ENCODE results near the gene ANKFY1.

The ANKFY1 gene

GRCh38 chr17:4247361-4247970 lies 16.3 kb downstream of the ANKFY1 start:
- no peak for TF ChIP-seq CTCF (IDR thresholded peaks at IDR 0.05; ENCODE audit: low read depth, low read length)
- no peak for DNase-seq (ENCODE audit: extremely low read depth, low read depth)

- no peak for DNase-seq (ENCODE audit: extremely low read depth, low read depth)
Observed at GRCh38 chr17:4246674-4247073, 17.1 kb downstream of the ANKFY1 start.

GRCh38 chr17:4241535-4241934 lies 22.2 kb downstream of the ANKFY1 start:
- no peak for TF ChIP-seq CTCF (IDR thresholded peaks at IDR 0.05; ENCODE audit: low read depth, low read length)
- no peak for DNase-seq (ENCODE audit: extremely low read depth, low read depth)

More at GRCh38 chr17:4246674-4247073, 17.1 kb downstream of the ANKFY1 start:
- no peak for TF ChIP-seq CTCF (IDR thresholded peaks at IDR 0.05; ENCODE audit: low read depth, low read length)

- no peak for DNase-seq (ENCODE audit: extremely low read depth, low read depth)
- no peak for TF ChIP-seq CTCF (IDR thresholded peaks at IDR 0.05; ENCODE audit: low read depth, low read length)
Observed at GRCh38 chr17:4236456-4236855, 27.3 kb downstream of the ANKFY1 start.

GRCh38 chr17:4235372-4236279 lies 28.2 kb downstream of the ANKFY1 start:
- DNase-seq (ENCODE audit: extremely low read depth, low read depth) = no peak
- no peak for TF ChIP-seq CTCF (IDR thresholded peaks at IDR 0.05; ENCODE audit: low read depth, low read length)

GRCh38 chr17:4234401-4234800 lies 29.4 kb downstream of the ANKFY1 start:
- DNase-seq (ENCODE audit: extremely low read depth, low read depth) = no peak
- TF ChIP-seq CTCF (IDR thresholded peaks at IDR 0.05; ENCODE audit: low read depth, low read length) = no peak

GRCh38 chr17:4233668-4234258 lies 30.0 kb downstream of the ANKFY1 start:
- DNase-seq (ENCODE audit: extremely low read depth, low read depth) = no peak
- TF ChIP-seq CTCF (IDR thresholded peaks at IDR 0.05; ENCODE audit: low read depth, low read length) = no peak

All from AG09319 (cell line).